Aorta (tissue), 5 donors: ENCODE results near the gene ANKLE1. TPM values are rescaled to one million over a fixed set of nuclear protein-coding genes. Genes with fewer than 3 reads are reported as not detected.
A peak's percentile ranks its signal among the peaks of the same experiment; 100 is the strongest.

Source experiments
- ATAC-seq: fragments of 200-7000 bp; cut with Tn5 transposase; one replicate; pipeline ENCODE4 v1.9.1; 2022; ENCODE audit warnings: moderate library complexity; ENCODE audit not compliant: low FRiP score
- DNase-seq, 2 donors: peaks; one replicate each; pipeline ENCODE4 v3.0.0-alpha.2; 2020
- H3K27ac ChIP-seq, 2 donors: one replicate each; pipeline ENCODE4 v1.5.1; 2013; ENCODE audit warnings: low read length in 2 of 2, mild to moderate bottlenecking in 2 of 2, moderate library complexity in 2 of 2, control low read depth in 1 of 2, inconsistent platforms in 1 of 2, low read depth in 1 of 2
- H3K27me3 ChIP-seq, 2 donors: one replicate each; pipeline ENCODE4 v1.6.1; 2013; ENCODE audit warnings: control low read depth in 1 of 2, low read length in 1 of 2, mild to moderate bottlenecking in 1 of 2, moderate library complexity in 1 of 2; ENCODE audit not compliant: insufficient read depth in 2 of 2, control insufficient read depth in 1 of 2
- H3K36me3 ChIP-seq, 2 donors: one replicate each; pipeline ENCODE4 v1.6.1; 2013; ENCODE audit warnings: control low read depth in 1 of 2, low read length in 1 of 2, mild to moderate bottlenecking in 1 of 2; ENCODE audit not compliant: insufficient read depth in 2 of 2, control insufficient read depth in 1 of 2
- H3K4me1 ChIP-seq, 2 donors: one replicate each; pipeline ENCODE4 v1.6.1; 2013; ENCODE audit warnings: low read length in 2 of 2, control low read depth in 1 of 2, mild to moderate bottlenecking in 1 of 2, moderate library complexity in 1 of 2; ENCODE audit not compliant: insufficient read depth in 2 of 2, control insufficient read depth in 1 of 2
- H3K4me3 ChIP-seq, 2 donors: one replicate each; pipeline ENCODE4 v1.5.1; 2013; ENCODE audit warnings: low read length in 2 of 2, control low read depth in 1 of 2, mild to moderate bottlenecking in 1 of 2
- H3K9me3 ChIP-seq: one replicate; pipeline ENCODE4 v1.6.1; 2013; ENCODE audit warnings: mild to moderate bottlenecking, low read length; ENCODE audit not compliant: control insufficient read depth
- WGBS, 2 donors: extraction: QIAGEN DNeasy Blood & Tissue Kit; methylation state at CpG; one replicate each; pipeline ENCODE4 v1.1.7; 2013; 5-methylcytosine and 5-hydroxymethylcytosine counted together
- intact Hi-C, 2 donors: fragments of 100-400 bp; cut with DNase I; formaldehyde crosslinking; loops; one replicate each; pipeline versions ENCODE4 v1.14.2 to v1.15.0; 2022
- polyA plus RNA-seq, 2 donors: library from polyadenylated mRNA; stranded (reverse); fragments of 200-250 nt; gene quantifications; one replicate each; pipeline ENCODE4 v1.2.3, GENCODE V29; 2013
- total RNA-seq, 2 donors: library from RNA; stranded (reverse); fragmentation: NEBNext Ultra II Directional; extraction: Animal tissue kit (Norgen Biotek cat#: 25700); gene quantifications; one replicate each; pipeline ENCODE4 v1.2.1, GENCODE V29; 2021
- donor health status: healthy with polysubstance abuse.
- donor health status: Bipolar disorder and iron deficiency.
- donor health status: DM: no; HTN: no; CAD: no.
- donor health status: DM: no; HTN: no; CAD: no.
- donor health status: DM: yes; HTN: yes; CAD: no.

The ANKLE1 gene
- total and polyA plus RNA-seq, 4 donors = 0.71 to 1.0 (median 0.95) TPM; not detected in 1

- peak; percentile 61 to 82 for DNase-seq
- 5 to 6% methylated on average over 28 of the region's 28 CpGs for WGBS, 2 donors
- no peaks in the 10 kb centered on the region for H3K4me1 ChIP-seq
These were observed 24.6 kb downstream of the ANKLE1 start for GRCh38 chr19:17306285-17306714.

DNA sequence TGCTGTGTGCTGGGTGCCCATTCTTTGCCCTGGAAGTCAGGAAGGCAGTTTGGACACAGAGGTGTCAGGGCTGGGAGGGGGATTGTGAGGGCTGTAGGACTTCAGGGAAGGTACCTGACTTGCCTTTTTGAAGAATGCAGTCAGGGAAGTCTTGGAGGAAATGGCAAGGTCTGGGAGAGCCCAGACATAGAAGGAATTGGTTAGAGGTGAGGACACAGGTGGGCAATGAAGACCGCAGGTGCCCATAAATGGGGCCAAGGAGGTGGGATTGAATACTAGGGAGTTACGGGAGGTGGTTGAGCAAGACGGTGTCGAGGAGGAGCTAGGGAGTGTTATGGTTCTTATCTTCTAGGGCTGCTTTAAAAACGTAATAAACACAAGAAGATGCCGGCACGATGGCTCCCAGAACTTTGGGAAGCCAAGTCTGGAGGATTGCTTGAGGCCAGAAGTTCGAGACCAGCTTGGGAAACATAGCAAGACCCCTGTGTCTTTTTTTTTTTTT, 26.2 kb downstream of the ANKLE1 start:
- intact Hi-C loops = no loop called here
- 86 to 87% methylated on average over 8 of the region's 8 CpGs for WGBS, 2 donors
- no peaks in the 10 kb centered on the region for H3K36me3 ChIP-seq
- H3K4me1 ChIP-seq = no peaks in the 10 kb centered on the region
- H3K9me3 ChIP-seq = no peaks in the 10 kb centered on the region
- H3K4me3 ChIP-seq = no peak overlapping the region
- ATAC-seq (no peak), DNase-seq (no peak)
- no peak overlapping the region for H3K27ac ChIP-seq
- H3K27me3 ChIP-seq = no peaks in the 10 kb centered on the region

More at GRCh38 chr19:17306285-17306714, 24.6 kb downstream of the ANKLE1 start:
- H3K27ac ChIP-seq = peak overlapping the region in 1 of 2 donors; percentile 68
- no peaks in the 10 kb centered on the region for H3K9me3 ChIP-seq
- no peaks in the 10 kb centered on the region for H3K27me3 ChIP-seq
- peak overlapping the region; percentile 20 to 53 for H3K4me3 ChIP-seq
- no peak for ATAC-seq
- H3K36me3 ChIP-seq = no peaks in the 10 kb centered on the region
- intact Hi-C loops = no loop called here

- ATAC-seq (peak; percentile 94), DNase-seq (peak; percentile 99 to 100)
- Histone ChIP-seq H3K36me3 (peaks cover 0 to 1% of the 10 kb centered on the region in 2 donors), H3K4me3 (peak within 1 kb of the TSS; percentile 62 to 76), H3K27me3 (no peaks in the 10 kb centered on the region), H3K4me1 (no peaks in the 10 kb centered on the region), H3K27ac (peak within 1 kb of the TSS in 1 of 2 donors; percentile 4), H3K9me3 (no peaks in the 10 kb centered on the region)
- WGBS, 2 donors = 0 to 1% methylated on average over 44 to 46 of the region's 46 CpGs
- intact Hi-C loops = no loop called here
These were observed 27.7 kb downstream of the ANKLE1 start, which contains the start of gene DDA1 for GRCh38 chr19:17309198-17309964. Gene DDA1 (plus strand): TSS chr19:17309563. CDS start chr19:17309655, 92 bp downstream.

DNA sequence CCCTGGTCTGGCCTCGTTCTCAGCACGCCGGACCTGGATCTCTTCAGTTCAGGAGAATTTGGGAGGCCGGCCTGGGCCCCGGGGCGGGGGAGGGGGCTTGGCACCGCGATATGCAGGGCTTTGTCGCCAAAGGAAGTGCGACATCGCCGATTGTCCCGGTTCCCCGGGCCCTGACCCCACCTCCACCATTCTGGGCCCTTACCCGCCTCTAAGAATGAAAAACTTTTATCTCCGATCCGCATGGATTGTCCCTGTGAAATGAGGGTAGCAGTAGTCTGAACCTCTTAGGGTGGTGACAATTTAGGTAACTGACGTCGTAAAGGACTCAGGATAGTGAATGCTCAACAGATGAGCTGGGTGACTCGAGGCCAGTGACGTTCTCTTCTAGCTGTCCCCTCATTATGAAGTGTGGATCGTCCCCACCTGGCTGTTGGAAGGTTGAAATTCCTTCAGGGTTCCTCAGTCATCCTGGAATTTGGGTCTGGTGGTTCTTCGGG, 28.3 kb downstream of the ANKLE1 start:
- Histone ChIP-seq H3K4me1 (no peaks in the 10 kb centered on the region), H3K36me3 (peaks cover 0 to 4% of the 10 kb centered on the region in 2 donors), H3K4me3 (peak overlapping the region; percentile 62 to 76), H3K9me3 (no peaks in the 10 kb centered on the region), H3K27me3 (no peaks in the 10 kb centered on the region), H3K27ac (no peak overlapping the region)
- DNase-seq (no peak), ATAC-seq (no peak)
- 5 to 6% methylated on average over 23 of the region's 23 CpGs for WGBS, 2 donors
- intact Hi-C loops = no loop called here

DNA sequence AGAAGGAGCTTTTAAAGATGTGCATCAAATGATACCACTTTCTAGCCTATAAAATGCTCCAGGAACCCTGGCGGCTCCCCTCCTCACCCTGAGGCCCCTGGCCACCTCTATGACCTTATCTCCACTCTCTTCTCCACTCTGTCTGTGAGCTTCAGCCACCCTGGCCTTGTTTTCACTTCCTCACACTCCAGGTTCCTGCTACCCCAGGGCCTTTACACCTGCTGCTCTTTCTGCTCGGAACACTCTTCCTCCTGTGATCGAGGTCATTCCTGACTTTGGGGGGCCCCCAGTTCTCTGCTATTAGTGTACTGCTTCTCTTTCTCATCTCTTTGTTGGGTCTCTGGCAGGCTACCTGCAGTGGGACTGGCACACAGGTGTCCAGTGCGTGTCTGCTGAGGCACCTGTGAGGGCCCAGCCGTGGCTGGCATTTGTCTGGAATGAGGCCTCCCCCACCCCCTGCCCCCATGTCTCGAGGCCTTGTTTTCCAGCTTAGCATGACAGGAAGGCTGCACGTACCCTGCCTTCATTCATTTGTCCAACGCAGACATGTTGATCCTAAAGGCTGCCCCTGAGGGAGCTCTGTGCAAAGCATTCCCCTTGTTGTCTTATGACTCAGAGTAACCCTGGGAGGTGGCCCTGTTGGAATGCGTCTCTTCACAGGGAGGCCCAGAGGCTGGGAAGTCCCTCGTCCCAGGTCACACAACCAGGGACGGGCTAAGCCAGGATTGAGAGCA, 29.9 kb downstream of the ANKLE1 start:
- WGBS, 2 donors = 56 to 58% methylated on average over 11 of the region's 11 CpGs
- Histone ChIP-seq H3K27ac (no peak overlapping the region), H3K4me1 (no peaks in the 10 kb centered on the region), H3K36me3 (peaks cover 0 to 4% of the 10 kb centered on the region in 2 donors), H3K9me3 (no peaks in the 10 kb centered on the region), H3K4me3 (no peak overlapping the region), H3K27me3 (no peaks in the 10 kb centered on the region)
- ATAC-seq = no peak
- intact Hi-C loops = no loop called here
- DNase-seq = no peak

- H3K4me3 ChIP-seq = no peak overlapping the region
- H3K4me1 ChIP-seq = no peaks in the 10 kb centered on the region
- H3K36me3 ChIP-seq = peaks cover 0 to 4% of the 10 kb centered on the region in 2 donors
- intact Hi-C loops = no loop called here
- H3K9me3 ChIP-seq = no peaks in the 10 kb centered on the region
- no peak overlapping the region for H3K27ac ChIP-seq
- DNase-seq (no peak), ATAC-seq (no peak)
- no peaks in the 10 kb centered on the region for H3K27me3 ChIP-seq
- WGBS, 2 donors = 83 to 84% methylated on average over 20 of the region's 20 CpGs
These were observed 30.8 kb downstream of the ANKLE1 start for GRCh38 chr19:17312189-17313113.

DNA sequence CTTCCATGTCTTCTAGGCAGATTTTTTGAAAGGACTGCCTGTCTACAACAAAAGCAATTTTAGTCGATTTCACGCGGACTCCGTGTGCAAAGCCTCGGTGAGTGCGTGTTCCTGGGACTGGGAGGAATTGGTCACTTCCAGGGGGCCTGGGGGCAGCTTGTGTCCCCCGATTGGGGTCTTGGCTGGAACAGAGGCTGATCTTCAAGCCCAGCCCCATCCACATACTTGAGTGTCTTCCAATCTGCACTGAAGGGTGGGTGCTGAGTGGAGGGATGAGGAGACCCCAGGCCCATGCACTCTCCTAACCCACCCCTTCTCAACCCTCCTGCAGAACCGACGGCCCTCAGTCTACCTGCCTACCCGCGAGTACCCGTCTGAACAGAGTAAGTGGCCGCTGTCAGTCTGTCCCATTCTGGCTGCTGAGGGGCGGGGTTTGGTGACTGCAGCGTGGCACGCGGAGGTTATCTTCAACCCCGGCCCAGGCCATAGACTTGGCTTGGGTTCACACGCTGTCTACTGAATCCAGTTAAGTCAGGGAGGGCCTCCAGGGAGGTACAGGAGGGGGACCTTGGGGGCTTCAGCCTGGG, 32.4 kb downstream of the ANKLE1 start:
- no peaks in the 10 kb centered on the region for H3K4me1 ChIP-seq
- intact Hi-C loops = no loop called here
- 90 to 91% methylated on average over 19 of the region's 19 CpGs for WGBS, 2 donors

DNA sequence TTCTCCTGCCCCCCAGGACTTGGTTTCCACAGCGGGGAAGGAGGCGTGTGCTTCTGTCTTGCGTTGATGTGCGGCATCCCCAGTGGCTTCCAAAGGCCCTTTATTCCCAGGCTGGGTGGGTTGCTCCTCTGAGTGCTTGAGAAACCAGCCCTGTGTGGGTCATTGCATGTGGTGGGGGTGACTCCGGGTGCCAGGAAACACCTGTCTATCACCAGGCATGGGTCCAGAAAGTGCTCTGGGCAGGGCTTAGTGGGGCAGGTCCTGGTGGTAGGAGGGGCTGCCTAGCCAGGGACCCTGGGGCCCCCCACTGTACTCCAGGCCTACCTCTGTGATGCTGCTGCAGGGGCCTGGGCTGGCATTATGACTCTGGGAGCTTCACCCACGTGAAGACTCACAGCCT, 37.3 kb downstream of the ANKLE1 start:
- ATAC-seq (no peak), DNase-seq (no peak)
- intact Hi-C loops = no loop called here
- Histone ChIP-seq H3K9me3 (no peaks in the 10 kb centered on the region), H3K4me1 (no peaks in the 10 kb centered on the region), H3K27ac (no peak overlapping the region), H3K4me3 (no peak overlapping the region), H3K27me3 (no peaks in the 10 kb centered on the region), H3K36me3 (peaks cover 0 to 4% of the 10 kb centered on the region in 2 donors)
- 71 to 81% methylated on average over 6 of the region's 6 CpGs for WGBS, 2 donors

More for the DNA sequence above, 32.4 kb downstream of the ANKLE1 start:
- Histone ChIP-seq H3K9me3 (no peaks in the 10 kb centered on the region), H3K27me3 (no peaks in the 10 kb centered on the region), H3K36me3 (peaks cover 0 to 4% of the 10 kb centered on the region in 2 donors), H3K27ac (no peak overlapping the region), H3K4me3 (no peak overlapping the region)
- DNase-seq = no peak
- no peak for ATAC-seq
